Fibroblast of the aortic adventitia (primary cell): ENCODE results near the gene ZFYVE9. TPM values are rescaled to one million over a fixed set of nuclear protein-coding genes. Genes with fewer than 3 reads are reported as not detected.

Source experiments
- DNase-seq: peaks from one replicate; pipeline ENCODE4 v3.0.0-alpha.2; 2010; ENCODE audit warnings: low read depth
- H3K4me3 ChIP-seq: 2 replicates; pipeline ENCODE4 v1.5.1; 2011; ENCODE audit warnings: low read depth, mild to moderate bottlenecking, control low read depth, low read length, moderate library complexity
- total RNA-seq: library from RNA; depleted of rRNA; stranded (reverse); fragments of >200 nt; gene quantifications from 2 replicates; pipeline ENCODE4 v1.2.3, GENCODE V29; 2012; ENCODE audit warnings: low replicate concordance
- TF ChIP-seq, protein P1 (sequence below): IDR thresholded peaks from 2 replicates; pipeline ENCODE4 v1.5.1; 2011; ENCODE audit warnings: mild to moderate bottlenecking, low read length, control low read depth, inconsistent platforms; ENCODE audit not compliant: insufficient read depth

Gene ZFYVE9
- total RNA-seq, 1 donor = 28.8 TPM

GRCh38 chr1:52393174-52393573 lies 251.3 kb downstream of the ZFYVE9 start:
- no peak for DNase-seq
- no peak overlapping the region for H3K4me3 ChIP-seq
- TF ChIP-seq, protein P1, sequence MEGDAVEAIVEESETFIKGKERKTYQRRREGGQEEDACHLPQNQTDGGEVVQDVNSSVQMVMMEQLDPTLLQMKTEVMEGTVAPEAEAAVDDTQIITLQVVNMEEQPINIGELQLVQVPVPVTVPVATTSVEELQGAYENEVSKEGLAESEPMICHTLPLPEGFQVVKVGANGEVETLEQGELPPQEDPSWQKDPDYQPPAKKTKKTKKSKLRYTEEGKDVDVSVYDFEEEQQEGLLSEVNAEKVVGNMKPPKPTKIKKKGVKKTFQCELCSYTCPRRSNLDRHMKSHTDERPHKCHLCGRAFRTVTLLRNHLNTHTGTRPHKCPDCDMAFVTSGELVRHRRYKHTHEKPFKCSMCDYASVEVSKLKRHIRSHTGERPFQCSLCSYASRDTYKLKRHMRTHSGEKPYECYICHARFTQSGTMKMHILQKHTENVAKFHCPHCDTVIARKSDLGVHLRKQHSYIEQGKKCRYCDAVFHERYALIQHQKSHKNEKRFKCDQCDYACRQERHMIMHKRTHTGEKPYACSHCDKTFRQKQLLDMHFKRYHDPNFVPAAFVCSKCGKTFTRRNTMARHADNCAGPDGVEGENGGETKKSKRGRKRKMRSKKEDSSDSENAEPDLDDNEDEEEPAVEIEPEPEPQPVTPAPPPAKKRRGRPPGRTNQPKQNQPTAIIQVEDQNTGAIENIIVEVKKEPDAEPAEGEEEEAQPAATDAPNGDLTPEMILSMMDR = no peak

Other genes with a start within 250 kb of the ZFYVE9 start
- gene RAB3B, start 151.4 kb upstream of the ZFYVE9 start, total RNA-seq = 3.6 and 63.4 TPM in 2 replicates
- 8.5 and 12.7 TPM in 2 replicates for gene KTI12, start 108.3 kb upstream of the ZFYVE9 start, total RNA-seq
- gene TXNDC12, start 86.9 kb upstream of the ZFYVE9 start, total RNA-seq = 44.2 and 58.8 TPM in 2 replicates
- 28.4 and 109 TPM in 2 replicates for gene BTF3L4, start 85.8 kb upstream of the ZFYVE9 start, total RNA-seq
- gene CC2D1B, start 224.1 kb downstream of the ZFYVE9 start, total RNA-seq = 25.5 and 26.4 TPM in 2 replicates